Mesangial cell (primary cell): ENCODE measurements around the gene HEPN1. TPM values are rescaled to one million over a fixed set of nuclear protein-coding genes. Genes with fewer than 3 reads are reported as not detected.

Experiments used
- total RNA-seq: library from RNA; depleted of rRNA; stranded (reverse); fragments of >200 nt; gene quantifications from 2 replicates; pipeline ENCODE4 v1.2.3, GENCODE V29; 2015

Gene HEPN1
- not detected in 2 replicates for total RNA-seq

DNA sequence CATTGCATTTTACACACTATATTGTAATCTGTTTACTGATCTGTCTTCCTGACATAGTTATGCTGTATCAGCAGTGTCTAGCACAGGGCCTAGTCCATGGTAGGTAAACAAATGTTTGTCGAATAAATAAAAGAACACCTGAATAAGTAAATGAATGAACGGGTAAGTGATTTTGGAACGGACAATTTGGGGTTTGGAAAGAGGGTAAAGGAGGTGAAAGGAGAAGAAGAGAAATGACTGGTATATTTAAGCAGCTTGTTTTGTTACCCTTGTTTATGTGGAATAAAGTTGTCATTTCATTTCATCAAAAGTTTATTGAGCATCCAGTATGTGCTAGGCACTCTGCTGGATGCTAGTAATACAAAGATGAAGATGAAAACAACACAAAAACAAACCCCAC is at the start of gene HEPN1:
TSS of gene HEPN1 (plus strand) at position 301 of the 400 bp plus-strand sequence.

GRCh38 chr11:124897674-124898262 is 21.3 kb upstream of the HEPN1 start, which contains the start of gene ROBO4:
Gene ROBO4 (minus strand): TSS chr11:124897865. CDS start chr11:124897795, 70 bp downstream.

DNA sequence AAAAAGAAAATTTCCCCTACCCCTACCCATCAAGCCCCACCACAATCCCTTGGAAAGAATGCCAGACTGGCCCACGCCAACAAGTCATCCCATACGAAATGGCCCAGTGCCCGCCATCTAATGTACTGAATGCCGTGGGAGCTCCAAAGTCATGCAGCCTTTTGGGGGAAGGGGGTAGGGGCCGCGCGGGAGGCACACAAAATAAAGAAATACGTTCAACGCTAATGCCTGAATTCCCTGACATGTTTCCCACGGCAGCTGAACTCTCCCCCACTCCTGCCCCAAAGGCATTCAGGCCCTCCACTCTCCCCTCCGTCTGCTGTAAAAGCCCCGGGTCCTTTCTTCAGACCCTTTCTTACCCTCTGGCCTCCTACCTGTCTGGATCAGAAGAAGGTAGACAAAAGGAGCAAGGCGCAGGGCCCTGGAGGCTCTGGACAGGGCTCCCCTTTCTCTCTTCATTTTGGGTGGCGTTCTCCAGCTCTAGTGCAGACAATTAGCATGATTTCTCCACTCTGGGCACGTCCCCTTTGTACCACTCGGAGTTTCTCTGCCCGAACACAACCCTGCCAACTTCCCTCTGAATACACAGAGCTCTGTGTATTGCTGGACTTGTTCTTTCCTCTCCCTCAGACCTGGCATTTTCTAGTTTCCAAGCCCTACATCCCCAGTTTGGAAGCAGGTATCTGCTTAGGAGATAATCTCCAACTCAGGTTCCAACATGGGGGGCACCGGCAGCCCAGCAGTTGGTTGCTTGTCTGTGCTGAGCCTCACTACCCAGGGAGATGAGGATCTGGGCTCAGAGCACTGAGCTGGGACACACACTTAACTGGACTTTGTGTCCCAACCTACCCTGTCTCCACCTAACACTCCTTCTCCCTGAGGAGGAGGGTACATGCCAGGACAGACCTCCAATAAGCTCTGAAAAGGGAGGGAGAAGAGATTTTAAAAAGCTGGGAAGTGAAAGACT is 16.8 kb downstream of the HEPN1 start, which contains the start of gene HEPACAM:
TSS of gene HEPACAM (minus strand) at position 500 of the 967 bp plus-strand sequence. CDS start at position 459, 41 bp downstream.

GRCh38 chr11:124953753-124954589 is 34.9 kb downstream of the HEPN1 start, which contains the start of gene CCDC15:
Gene CCDC15 (plus strand): TSS chr11:124954202. CDS start chr11:124954733, 531 bp downstream.

Other genes with a start within 250 kb of the HEPN1 start
- gene SIAE, start 245.5 kb upstream of the HEPN1 start, total RNA-seq: 5.2 and 16.9 TPM in 2 replicates
- 4.2 and 12.9 TPM in 2 replicates for gene SPA17, start 245.3 kb upstream of the HEPN1 start, total RNA-seq
- 0.76 and 11.1 TPM in 2 replicates for gene NRGN, start 179.3 kb upstream of the HEPN1 start, total RNA-seq
- gene VSIG2, start 167.0 kb upstream of the HEPN1 start, total RNA-seq: 0.13 TPM in 1 of 2 replicates, not detected in the other
- 6.1 and 35.7 TPM in 2 replicates for gene ESAM, start 157.0 kb upstream of the HEPN1 start, total RNA-seq
- 7.5 and 11.1 TPM in 2 replicates for gene MSANTD2, start 118.8 kb upstream of the HEPN1 start, total RNA-seq
- gene ROBO3, start 53.8 kb upstream of the HEPN1 start, total RNA-seq: 22.3 and 22.6 TPM in 2 replicates
- 0.65 and 0.76 TPM in 2 replicates for gene ROBO4, start 21.4 kb upstream of the HEPN1 start, total RNA-seq
- not detected in 2 replicates for gene HEPACAM, start 16.8 kb downstream of the HEPN1 start, total RNA-seq
- 0.25 and 2.3 TPM in 2 replicates for gene CCDC15, start 35.0 kb downstream of the HEPN1 start, total RNA-seq
- gene SLC37A2, start 144.1 kb downstream of the HEPN1 start, total RNA-seq: 0.25 and 0.98 TPM in 2 replicates
- gene TMEM218, start 192.4 kb downstream of the HEPN1 start, total RNA-seq: 23.0 and 23.6 TPM in 2 replicates
- 0.98 and 1.6 TPM in 2 replicates for gene PKNOX2, start 245.5 kb downstream of the HEPN1 start, total RNA-seq